DND-41 (cell line): ENCODE results near the gene MAGI3.

Source experiments
- CTCF ChIP-seq: IDR thresholded peaks from 2 replicates; pipeline ENCODE4 v1.5.1; 2012; ENCODE audit warnings: borderline replicate concordance, low read length, moderate library complexity, mild to moderate bottlenecking; ENCODE audit not compliant: poor library complexity, severe bottlenecking; ENCODE audit errors: extremely low read depth
- EZH2 ChIP-seq: IDR thresholded peaks from 3 replicates; pipeline ENCODE4 v1.6.1; 2012; ENCODE audit warnings: borderline replicate concordance, low read depth, mild to moderate bottlenecking, moderate library complexity, low read length, inconsistent platforms; ENCODE audit not compliant: severe bottlenecking

GRCh38 chr1:113438505-113439276 is 48.4 kb downstream of the MAGI3 start:
- TF ChIP-seq CTCF, result no peak
- no peak for TF ChIP-seq EZH2
